ENCODE results near the gene CNTROB. TPM values are rescaled to one million over a fixed set of nuclear protein-coding genes. Genes with fewer than 3 reads are reported as not detected.
A peak's percentile ranks its signal among the peaks of the same experiment; 100 is the strongest.

Gene CNTROB
- total and polyA plus RNA-seq, 10 of the 15 experiments (the other 5 are each of a cell fraction or from before 2014, with no cell fraction given) = 2.0 to 36.2 (median 28.2) TPM

- TF ChIP-seq BCL11A (IDR thresholded peaks at IDR 0.05; ENCODE audit: low read depth, low read length) = no peak
- TF ChIP-seq, protein P1, sequence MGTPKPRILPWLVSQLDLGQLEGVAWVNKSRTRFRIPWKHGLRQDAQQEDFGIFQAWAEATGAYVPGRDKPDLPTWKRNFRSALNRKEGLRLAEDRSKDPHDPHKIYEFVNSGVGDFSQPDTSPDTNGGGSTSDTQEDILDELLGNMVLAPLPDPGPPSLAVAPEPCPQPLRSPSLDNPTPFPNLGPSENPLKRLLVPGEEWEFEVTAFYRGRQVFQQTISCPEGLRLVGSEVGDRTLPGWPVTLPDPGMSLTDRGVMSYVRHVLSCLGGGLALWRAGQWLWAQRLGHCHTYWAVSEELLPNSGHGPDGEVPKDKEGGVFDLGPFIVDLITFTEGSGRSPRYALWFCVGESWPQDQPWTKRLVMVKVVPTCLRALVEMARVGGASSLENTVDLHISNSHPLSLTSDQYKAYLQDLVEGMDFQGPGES (IDR thresholded peaks at IDR 0.05) = no peak
- TF ChIP-seq ZNF217 (IDR thresholded peaks at IDR 0.05) = no peak
- 0 out of 2 replicates have a peak, but pooled peaks have one; percentile 5 for TF ChIP-seq PAX5 (IDR thresholded peaks at IDR 0.05; ENCODE audit: borderline replicate concordance, low read depth, low read length)
- peak; percentile 74 for TF ChIP-seq POLR2AphosphoS5 (IDR thresholded peaks at IDR 0.05; ENCODE audit: low read length)
- TF ChIP-seq CTCF (IDR thresholded peaks at IDR 0.05 in 2 of 3, conservative IDR thresholded peaks at IDR 0.05 in 1 of 3; ENCODE audit: control insufficient read depth in 2 of 3, extremely low read depth in 1 of 3, insufficient read depth in 1 of 3, low read depth in 3 of 3, low read length in 3 of 3) = no peak
- TF ChIP-seq MTA2 (IDR thresholded peaks at IDR 0.05; ENCODE audit: low read depth) = peak; percentile 33; the same call in 1 of the 2 replicates
- TF ChIP-seq SP1 (IDR thresholded peaks at IDR 0.05; ENCODE audit: low read depth, low read length) = peak; percentile 11
- TF ChIP-seq POLR2A (IDR thresholded peaks at IDR 0.05; ENCODE audit: low read depth, low read length) = peak; percentile 67
- no peak; the same call in 1 of the 2 replicates for TF ChIP-seq RUNX3 (IDR thresholded peaks at IDR 0.05; ENCODE audit: low read length)
- TF ChIP-seq WRNIP1 (IDR thresholded peaks at IDR 0.05; ENCODE audit: borderline replicate concordance, low read depth, low read length) = no peak
- no peak for TF ChIP-seq BMI1 (IDR thresholded peaks at IDR 0.05; ENCODE audit: borderline replicate concordance)
- peak; percentile 83 for TF ChIP-seq GATAD2B (conservative IDR thresholded peaks at IDR 0.05; ENCODE audit: low read depth)
- TF ChIP-seq RELB (IDR thresholded peaks at IDR 0.05; ENCODE audit: low read depth) = peak; percentile 15; the same call in 1 of the 2 replicates
- TF ChIP-seq, protein P2, sequence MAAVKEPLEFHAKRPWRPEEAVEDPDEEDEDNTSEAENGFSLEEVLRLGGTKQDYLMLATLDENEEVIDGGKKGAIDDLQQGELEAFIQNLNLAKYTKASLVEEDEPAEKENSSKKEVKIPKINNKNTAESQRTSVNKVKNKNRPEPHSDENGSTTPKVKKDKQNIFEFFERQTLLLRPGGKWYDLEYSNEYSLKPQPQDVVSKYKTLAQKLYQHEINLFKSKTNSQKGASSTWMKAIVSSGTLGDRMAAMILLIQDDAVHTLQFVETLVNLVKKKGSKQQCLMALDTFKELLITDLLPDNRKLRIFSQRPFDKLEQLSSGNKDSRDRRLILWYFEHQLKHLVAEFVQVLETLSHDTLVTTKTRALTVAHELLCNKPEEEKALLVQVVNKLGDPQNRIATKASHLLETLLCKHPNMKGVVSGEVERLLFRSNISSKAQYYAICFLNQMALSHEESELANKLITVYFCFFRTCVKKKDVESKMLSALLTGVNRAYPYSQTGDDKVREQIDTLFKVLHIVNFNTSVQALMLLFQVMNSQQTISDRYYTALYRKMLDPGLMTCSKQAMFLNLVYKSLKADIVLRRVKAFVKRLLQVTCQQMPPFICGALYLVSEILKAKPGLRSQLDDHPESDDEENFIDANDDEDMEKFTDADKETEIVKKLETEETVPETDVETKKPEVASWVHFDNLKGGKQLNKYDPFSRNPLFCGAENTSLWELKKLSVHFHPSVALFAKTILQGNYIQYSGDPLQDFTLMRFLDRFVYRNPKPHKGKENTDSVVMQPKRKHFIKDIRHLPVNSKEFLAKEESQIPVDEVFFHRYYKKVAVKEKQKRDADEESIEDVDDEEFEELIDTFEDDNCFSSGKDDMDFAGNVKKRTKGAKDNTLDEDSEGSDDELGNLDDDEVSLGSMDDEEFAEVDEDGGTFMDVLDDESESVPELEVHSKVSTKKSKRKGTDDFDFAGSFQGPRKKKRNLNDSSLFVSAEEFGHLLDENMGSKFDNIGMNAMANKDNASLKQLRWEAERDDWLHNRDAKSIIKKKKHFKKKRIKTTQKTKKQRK (IDR thresholded peaks at IDR 0.05; ENCODE audit: low read depth, low read length) = no peak
- peak; percentile 59 for TF ChIP-seq RAD51 (IDR thresholded peaks at IDR 0.05)
- TF ChIP-seq SUPT20H (IDR thresholded peaks at IDR 0.05; ENCODE audit: borderline replicate concordance, control insufficient read depth, low read depth, low read length) = no peak
- TF ChIP-seq USF1 (IDR thresholded peaks at IDR 0.05; ENCODE audit: borderline replicate concordance, extremely low read length, insufficient read depth, low read depth, low read length) = peak; percentile 37
- TF ChIP-seq LARP7 (IDR thresholded peaks at IDR 0.05) = peak; percentile 69
- no peak for TF ChIP-seq SPI1 (IDR thresholded peaks at IDR 0.05; ENCODE audit: borderline replicate concordance, insufficient read depth, low read depth, low read length)
Observed at GRCh38 chr17:7885367-7886226, 46.4 kb upstream of the CNTROB start (continued).
